UCSD-AML1 (cell line): ENCODE results near the gene OTOA.
"Not testable (repeated sequence)": the region's sequence is repeated elsewhere in the genome, so short reads cannot be mapped to it uniquely, and the experiment has no call there.

Experiments
- DNase-seq: peaks from one replicate; lab custom pipeline; 2025; ENCODE audit not compliant: unreplicated experiment; lab: John Stamatoyannopoulos, UW

Gene OTOA

DNA sequence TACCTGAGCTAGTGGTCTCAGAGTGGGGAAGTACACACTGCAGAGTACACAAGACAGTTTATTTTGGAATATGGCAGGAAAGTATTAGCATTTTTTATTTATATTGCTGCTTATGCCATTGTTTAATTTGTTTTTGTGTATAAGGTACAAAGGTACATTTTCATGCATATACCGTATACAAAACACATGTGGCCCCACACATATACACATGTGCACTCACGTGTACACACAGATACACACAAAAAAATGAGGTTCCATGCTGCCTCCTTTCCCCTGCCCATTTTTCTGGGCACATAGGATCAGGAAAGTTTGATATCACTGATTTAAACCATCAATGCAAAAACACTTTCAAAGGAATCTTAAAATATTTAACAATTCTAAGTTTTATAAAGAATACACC is 24.3 kb upstream of the OTOA start:
- DNase-seq: no peak

DNA sequence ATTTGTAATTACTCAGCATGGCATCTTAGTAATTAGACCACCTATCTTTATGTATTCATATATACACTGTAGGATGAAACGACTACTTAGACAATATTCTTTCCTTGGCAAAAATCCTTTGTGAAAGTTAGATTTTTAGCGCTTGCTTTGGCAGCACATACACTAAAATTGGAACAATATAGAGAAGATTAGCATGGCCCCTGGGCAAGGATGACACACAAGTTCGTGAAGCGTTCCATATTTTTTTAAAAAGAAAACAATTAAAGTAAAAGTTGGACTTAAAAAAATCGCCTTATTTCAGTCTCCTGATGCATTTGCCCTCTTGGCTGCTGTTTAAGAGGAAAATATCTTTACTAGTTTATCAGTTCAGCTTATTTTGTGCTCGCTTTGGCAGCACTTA is 21.9 kb upstream of the OTOA start:
- DNase-seq: no peak

DNA sequence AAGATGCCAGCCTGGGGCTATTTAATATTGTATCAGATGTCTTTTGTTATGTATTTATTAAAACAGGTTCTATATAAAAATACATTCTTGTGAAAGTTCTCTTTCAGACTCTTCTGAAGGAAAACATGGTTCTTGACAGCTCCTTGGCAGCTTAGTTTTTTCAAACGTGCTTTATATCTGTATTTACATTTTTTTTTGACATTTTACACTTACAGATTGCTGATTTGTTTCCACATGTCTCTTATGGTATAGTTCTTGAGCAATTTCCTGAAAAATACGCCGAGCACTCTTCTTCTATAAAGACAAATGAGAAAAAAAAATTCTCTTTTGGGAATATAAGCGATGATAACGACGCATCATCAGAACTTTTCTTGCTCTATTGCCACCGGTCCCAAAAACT is 20.9 kb upstream of the OTOA start:
- DNase-seq: no peak

DNA sequence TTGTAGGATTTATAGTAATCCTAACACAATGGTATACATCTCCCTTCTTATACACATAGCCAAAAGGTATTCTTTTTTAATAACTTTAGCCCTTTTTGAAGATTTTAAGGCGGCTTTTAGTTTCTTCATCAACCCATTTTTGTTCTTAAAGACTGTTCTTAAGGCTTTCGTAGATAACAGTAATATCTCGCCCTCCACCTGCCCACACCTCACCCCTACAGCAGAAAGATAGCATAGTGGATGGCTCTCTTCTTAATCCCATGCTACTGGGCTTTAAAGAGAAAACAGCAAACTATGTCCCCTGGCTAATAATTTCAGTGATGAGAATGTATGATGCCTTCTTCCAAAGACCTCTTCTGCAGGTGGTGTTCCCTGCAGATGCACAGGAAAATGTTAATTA is 20.0 kb upstream of the OTOA start:
- DNase-seq: no peak

DNA sequence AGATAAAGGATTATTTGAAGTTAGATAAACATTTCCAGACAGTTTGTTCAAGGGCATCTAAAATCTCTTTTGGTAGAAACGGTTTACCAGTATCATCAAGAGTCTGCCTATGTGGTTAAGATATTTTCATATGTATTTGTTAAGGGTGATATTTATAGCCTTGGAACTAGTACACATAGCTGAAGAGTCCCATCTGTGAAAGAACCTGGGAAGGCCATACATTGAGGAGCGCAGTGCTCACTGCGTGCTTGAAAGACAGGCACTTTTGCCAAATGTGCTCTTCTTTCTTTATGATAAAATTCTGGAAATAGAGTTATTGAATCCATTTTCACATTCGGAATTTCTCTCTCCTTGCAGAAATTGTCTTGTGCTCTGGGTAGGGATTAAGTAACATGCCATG is 19.1 kb upstream of the OTOA start:
- DNase-seq: no peak

DNA sequence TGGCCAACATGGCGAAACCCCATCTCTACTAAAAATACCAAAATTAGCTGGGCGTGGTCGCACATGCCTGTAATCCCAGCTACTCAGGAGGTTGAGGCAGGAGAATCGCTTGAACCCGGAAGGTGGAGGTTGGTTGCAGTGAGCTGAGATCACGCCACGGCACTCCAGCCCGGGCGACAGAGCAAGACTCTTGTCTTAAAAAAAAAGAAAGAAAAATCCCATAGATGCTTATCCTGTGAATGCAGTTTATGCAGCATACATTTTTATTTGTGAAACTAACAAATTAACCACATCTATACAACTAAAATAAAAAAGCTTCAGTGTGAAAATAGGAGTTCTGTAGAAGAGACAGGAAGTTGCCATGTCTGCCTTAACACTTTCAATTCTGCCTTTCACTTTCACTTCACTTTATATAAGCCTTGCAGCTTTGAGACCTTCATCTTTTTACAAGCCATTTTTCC is 18.5 kb upstream of the OTOA start:
- no peak for DNase-seq

DNA sequence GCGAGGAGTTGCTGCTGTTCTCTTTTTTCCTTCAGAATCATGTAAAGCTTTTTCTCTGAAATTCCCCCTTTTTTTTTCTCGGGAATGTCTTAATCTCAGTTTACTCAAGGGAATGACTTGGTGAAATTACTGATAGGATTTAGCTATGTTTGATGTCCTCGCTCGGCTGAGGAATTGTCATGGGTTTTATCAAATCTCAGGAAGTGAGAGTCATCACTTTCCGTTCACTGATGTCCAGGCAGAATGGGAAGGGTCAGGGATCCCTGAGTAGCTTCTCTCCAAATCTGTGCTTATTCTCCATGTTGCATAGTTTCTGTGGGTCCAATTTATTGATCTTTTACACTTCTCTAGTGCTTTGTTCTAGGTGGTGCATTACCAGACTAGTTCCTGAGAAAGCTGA is 17.7 kb upstream of the OTOA start:
- DNase-seq: no peak

DNA sequence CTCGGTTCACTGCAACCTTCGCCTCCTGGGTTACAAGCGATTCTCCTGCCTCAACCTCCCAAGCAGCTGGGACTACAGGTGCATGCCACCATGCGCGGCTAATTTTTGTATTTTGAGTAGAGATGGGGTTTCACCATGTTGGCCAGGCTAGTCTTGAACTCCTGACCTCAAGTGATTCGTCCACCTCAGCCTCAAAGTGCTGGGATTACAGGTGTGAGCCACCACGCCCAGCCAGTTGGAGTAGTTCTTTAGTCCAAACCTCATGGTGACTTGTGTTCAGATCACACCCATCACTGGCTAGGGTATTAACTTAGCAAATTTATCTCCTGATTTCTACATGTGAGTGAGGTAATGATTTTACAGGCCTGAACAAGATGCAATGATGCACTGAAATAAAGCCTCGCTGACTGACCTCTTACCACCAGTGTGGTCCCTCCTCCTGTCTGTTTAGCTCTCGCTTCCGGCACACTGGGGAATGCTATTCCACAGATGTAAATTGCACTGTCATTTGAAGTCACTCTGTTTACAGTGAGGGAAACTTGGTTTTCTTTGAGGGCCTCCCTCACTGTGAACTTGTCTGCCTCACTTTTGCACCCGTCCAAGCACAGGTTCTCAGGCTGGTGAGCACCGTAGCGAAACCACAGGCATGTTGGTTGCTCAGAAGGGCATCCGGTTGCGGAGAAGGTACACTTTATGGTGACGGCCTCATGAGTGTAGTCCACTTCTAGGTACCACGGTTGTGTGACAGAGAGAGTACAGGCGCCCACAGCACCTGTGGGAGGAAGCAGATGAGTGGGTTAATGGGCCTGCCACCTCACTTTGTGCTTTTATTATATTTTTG is 16.8 kb upstream of the OTOA start:
- DNase-seq: no peak

DNA sequence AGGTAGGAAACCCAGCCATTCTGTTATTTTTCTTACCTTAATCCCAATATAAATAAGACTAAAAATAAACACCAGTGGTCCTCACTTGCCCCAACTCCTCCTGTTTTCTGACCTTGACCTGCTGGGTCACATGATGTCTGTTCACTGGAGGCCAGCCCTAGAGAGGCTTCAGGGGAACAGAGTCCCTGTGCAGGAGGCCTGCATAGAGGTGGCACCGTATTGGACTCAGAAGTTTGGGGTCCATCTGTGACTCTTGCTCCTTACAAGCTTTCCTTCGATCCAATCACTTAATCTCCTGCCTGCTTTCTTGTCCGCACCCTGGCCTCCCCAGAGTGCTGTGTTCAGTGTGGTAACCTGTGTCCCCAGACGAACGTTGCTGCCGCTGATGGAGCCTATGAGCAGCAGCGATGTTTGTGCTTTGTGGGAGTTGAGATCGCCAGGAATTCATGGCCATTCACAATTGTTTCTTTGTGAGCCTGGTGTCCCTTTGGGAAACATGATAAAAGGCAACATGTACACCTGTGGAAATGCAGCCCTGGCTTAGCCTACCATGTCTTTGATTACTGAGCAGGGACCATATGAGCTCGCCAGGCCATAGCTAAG is 16.1 kb upstream of the OTOA start:
- DNase-seq: no peak

DNA sequence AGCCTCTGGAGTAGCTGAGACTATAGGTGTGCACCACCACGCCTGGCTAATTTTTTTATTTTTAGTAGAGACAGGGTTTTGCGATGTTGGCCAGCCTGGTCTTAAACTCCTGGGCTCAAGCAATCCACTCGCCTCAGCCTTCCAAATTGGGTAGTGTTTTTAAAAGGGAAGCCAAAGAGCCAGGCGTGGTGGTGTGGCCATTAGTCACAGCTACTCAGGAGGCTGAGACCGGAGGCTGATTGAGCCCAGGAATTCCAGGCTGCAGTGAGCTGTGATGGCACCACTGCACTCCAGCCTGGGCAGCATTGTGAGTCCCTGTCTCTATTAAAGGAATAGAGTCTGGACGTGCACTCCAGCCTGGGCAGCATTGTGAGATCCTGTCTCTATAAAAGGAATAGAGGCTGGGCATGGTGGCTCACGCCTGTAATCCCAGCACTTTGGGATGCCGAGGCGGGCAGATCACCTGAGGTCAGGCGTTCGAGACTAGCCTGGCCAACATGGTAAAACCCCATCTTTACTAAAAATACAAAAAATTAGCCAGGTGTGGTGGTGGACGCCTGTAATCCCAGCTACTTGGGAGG is 13.9 kb upstream of the OTOA start:
- DNase-seq: not testable (repeated sequence)

DNA sequence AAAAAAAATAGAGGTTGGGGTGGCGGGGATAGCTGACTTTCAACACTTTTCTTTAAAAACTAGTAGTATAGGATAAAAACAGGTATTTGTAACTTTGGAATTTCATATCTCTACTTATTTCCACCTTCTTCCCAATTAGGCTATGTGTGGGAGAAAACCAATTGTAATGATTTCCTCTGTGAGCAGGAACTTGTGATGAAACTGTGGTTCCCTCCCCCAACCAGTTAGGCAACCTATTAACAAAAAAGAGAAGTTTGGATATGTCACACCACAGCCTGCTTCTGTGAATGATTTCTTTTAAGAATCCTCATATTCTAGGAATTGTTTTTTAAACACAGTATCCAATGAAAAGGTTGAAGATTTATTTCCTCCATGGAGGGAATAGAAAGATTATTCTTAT is 13.2 kb upstream of the OTOA start:
- DNase-seq: no peak

DNA sequence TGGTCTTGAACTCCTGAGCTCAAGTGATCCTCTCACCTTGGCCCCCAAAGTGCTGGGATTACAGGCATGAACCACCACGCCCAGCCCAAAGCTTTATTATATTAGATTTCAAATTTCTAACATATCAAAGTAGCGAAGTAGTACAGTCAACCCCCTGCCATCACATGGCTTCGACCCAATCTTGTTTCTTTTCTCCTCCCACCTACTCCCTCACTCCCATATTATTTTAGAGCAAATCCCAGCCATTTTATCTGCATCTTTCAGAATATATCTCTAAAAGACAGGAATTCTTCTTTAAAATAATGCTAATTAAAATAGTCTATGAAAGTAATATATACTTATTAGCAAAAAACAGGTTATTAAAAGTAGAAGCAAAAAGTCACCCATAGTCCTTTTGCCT is 12.3 kb upstream of the OTOA start:
- DNase-seq: no peak

DNA sequence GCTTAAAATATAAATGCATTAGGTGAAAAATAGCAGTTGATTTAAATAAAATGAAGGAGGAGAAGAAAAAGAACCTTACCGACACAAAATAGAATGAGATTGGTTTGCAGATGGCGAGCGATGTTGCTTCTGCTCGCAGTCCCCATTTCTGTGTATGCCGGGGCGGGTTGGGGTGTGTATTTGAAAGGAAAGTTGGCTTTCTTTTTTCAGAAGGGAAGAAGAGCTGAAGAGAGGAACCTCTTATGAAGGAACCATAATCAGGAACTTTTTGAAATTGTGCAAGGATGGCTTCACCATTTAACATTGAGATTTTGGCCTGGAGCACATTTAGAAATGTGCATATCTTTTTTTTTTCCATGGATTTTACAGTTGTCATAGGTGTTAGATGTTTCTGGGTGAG is 11.3 kb upstream of the OTOA start, which contains the start of gene IGSF6:
IGSF6 (minus strand) TSS at position 156 of the 400 bp plus-strand sequence; CDS start at position 146, 10 bp downstream.
- no peak for DNase-seq

DNA sequence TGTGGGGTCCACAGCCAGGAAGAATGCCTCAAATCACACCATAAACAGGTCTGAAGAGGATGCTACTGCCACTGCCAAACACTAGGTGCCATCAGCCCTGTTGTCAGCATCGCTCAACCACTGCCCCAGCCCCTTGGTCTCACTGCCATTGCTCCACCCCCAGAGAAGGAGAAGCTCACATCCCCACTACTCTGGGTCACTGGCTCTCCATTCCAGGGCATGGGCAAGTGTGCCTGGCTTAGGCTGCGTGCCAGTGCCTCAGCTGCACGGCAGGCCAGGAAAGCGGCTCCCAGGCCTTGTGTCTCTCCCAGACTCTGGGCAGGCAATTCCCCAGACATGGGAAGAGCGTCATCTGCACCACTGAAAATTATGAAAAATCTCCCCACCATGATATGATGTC is 10.2 kb upstream of the OTOA start:
- DNase-seq: no peak

DNA sequence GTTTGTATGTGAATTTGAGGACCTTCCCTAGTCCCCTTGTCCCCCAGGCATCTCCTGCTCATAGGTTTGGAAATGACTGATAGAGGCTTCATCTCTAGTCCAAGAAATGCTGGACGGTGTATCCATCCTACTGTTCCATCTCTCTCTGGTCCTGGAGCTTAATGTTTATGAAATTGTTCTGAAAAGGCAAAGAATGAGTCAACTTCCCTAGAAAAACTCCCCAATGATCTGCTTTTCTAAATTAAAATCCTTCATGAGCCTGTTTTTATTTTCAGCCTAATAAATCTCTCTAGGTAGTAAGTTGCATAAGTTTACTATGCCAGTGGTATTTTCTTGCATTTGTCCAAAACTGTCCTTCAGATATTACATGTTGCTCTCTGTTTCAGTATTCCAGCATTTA is 9.3 kb upstream of the OTOA start:
- DNase-seq: no peak

DNA sequence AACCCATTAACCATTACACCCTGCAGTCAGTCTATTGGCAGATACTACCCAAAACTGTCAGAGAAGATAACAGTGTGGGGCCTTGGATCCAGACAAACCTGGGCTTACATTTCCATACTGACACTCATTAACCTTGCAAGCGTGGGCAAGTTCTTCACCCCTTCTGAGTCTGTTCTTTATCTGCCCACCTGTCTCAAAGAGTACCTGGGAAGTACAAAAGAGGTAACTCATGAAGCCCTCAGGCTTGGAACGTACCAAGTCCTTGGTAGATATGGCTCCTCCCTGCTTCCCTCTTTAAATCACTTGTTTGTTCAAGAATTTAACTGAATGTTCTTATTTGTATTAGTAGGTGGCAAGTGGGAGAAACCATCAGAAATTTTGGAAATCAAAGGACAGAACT is 8.9 kb upstream of the OTOA start:
- DNase-seq: no peak

DNA sequence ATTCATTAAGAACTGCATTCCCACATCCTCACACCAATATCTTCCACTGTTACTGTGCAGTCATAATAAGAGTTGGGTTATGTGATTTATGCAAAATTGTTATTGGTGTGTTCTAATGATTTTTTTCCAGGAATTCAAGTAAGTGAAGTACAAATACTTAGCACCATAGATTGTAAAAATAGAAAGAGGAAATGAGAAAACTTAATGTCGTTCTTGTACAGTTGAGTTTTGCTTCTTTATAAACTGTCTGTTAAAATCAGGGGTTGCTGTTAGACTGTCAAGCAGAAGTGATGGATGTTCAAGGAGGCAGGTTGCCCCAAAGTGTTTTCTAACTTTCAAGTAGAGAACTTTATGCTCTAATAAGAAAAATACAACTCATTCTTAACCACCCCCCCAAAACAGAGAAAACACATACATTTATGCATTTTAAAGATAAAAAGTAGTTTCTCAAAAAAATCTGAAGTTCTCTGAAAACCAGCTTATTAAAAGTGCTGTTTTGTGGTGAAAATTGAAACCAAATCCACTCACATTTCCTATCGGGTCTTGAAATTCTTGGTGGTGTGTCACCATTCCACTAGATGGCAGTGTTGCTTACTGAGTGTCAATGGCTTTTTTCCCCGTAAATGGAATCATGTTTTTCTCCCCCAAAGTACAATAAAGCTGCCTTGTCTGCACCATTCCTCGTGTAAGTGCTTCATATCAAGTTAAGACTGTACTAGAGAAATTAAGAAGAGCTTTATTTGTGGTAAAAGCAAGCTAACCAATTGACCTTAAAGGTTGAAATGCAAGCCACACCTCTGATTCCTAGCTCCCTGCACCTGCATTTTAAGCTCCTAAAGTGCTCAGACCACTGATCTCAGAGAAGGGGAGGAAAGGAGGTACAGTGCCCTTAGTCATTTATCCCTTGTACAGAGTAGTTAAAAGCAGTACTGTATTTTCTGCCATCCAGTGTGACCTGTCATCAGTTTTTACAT is 6.7 kb upstream of the OTOA start:
- DNase-seq: no peak

DNA sequence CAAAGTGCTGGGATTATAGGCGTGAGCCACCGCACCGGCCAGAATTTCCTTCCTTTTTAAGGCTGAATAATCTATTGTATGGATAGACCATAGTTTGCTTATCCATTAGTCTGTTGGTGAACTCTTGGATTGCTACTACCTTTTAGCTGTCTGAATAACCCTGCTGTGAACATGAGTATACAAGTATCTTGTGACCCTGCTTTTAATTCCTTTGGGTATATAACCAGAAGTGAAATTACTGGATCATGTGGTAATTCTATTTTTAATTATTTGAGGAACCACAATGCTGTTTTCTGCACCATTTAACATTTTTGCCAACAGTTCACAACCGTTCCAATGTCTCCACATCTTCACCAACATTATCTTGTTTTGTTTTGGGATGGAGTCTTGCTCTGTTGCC is 4.6 kb upstream of the OTOA start:
- no peak for DNase-seq

DNA sequence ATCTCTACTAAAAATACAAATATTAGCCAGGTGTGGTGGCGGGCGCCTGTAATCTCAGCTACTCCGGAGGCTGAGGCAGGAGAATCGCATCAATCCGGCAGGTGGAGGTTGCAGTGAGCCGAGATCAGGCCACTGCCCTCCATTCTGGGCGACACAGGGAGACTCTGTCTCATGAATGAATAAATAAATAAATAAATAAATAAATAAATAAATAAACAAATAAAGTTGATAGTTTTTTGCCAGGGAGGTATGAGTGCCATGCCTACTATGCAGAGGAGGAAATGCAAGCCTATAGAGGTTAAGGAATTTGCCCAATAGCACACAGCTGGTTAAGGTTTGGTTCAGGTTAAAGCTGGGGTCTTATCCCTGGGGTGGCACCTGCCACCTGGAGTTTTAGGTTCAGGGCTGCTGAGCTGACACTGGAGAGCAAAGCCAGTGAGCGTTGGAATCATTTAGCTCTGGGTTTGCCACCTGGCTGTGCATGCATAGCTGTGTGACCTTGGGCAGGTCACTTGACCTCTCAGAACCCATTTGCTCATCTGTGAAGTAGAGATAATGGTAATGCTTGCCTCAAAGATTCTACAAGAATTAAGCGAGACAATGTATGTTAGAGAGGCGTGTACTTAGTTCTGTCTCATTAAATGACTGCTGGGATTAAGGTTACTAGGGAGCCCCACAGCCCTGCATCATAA is 1.2 kb downstream of the OTOA start:
- no peak for DNase-seq

DNA sequence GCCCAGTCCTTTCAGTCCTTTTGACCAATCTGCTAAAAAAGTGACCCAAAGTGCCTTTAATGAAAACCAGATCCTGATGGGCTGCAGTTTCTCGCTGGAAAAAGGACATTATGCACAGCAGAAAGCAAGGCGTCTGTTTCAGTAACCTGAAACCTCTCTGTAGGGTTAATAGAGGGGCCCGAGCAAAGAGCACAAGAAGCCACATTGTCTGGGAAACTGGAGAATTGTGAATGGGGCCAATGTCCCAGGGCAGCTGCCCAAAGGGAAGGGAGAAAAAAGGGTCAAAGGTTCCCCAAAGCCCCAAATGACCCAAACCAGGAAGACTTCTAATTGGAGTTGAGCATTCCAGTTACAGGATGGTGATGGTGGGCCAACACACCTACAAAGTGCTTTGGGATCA is 3.0 kb downstream of the OTOA start:
- no peak for DNase-seq

DNA sequence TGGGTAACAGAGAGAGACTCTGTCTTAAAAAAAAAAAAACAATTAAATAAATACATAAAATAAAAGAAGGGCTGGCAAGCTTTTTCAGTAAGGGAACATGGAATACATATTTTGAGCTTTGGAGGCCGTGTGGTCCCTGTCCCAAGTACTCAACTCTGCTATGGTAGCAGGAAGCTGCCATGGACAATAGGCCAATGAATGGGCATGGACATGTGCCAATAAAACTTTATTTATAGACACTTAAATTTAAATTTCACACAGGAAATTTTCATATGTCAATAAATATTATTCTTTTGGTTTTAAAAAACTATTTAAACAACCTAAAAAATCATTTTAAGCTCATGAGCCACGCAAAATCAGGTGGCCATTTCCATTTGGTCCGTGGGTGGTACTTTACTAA is 3.8 kb downstream of the OTOA start:
- no peak for DNase-seq
